GM18507 (cell line): ENCODE data around the gene UBE4B.
"Not testable (repeated sequence)": the region's sequence is repeated elsewhere in the genome, so short reads cannot be mapped to it uniquely, and the experiment has no call there.

ENCODE experiments used
- DNase-seq: peaks from one replicate; pipeline ENCODE4 v3.0.0; 2011; ENCODE audit warnings: low read depth; ENCODE audit not compliant: insufficient read length; ENCODE audit errors: extremely low spot score
- FAIRE-seq: peaks from 2 replicates; lab custom pipeline; 2011; peaks lifted over from hg19 to GRCh38; lab: Jason Lieb, UNC

Gene UBE4B

DNA sequence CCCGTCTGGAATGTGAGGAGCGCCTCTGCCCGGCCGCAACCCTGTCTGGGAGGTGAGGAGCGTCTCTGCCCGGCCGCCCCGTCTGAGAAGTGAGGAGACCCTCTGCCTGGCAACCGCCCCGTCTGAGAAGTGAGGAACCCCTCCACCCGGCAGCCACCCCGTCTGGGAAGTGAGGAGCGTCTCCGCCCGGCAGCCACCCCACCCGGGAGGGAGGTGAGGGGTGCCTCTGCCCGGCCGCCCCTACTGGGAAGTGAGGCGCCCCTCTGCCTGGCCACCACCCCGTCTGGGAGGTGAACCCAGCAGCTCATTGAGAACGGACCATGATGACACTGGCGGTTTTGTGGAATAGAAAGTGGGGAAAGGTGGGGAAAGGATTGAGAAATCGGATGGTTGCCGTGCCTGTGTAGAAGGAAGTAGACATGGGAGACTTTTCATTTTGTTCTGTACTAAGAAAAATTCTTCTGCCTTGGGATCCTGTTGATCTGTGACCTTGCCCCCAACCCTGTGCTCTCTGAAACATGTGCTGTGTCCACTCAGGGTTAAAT, 3.7 kb upstream of the UBE4B start:
- not testable (repeated sequence) for DNase-seq, FAIRE-seq

- no peak for DNase-seq
These were observed 1.3 kb upstream of the UBE4B start for GRCh38 chr1:10031461-10031860.

DNA sequence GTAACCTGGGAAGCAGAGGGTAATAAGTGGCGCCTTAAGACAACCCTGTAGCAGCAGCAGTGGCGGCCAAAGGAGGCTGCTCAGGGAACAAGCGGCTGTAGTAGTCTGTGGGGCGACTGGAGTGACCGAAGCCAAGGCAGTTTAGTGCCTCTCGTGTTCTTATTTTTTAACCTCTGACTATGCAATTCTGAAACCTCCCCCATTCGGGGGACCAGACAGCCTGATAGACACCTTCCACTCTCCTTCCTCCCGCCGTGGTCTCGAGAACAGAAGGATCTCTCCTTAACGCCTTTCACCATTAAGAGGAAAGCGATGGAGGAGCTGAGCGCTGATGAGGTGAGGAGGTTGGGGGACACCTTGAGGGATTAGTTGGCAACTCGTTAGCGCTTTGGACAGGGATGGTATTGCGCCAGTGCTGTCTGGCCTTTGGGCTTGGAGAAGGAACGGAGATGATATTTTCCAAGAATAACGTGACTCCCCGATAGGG, 644 bp downstream of the UBE4B start:
- FAIRE-seq (no peak), DNase-seq (no peak)

More at GRCh38 chr1:10031461-10031860, 1.3 kb upstream of the UBE4B start:
- no peak for FAIRE-seq

DNA sequence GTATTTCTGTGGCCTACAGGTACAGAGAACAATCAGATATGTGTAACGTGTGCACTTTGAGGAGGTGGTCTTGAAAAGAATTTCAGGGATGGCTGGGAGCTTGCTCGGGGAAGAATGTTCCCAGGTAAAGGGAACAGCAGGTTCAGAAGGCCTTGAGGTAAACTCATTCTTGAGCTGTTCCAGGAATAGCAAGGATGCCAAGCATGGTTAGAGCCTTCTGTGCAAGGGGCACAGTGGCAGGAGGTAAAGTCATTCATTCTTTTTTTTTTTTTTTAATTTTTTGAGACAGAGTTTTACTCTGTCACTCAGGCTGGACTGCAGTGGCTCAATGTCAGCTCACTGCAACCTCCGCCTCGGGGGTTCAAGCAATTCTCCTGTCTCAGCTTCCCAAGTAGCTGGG, 10.0 kb downstream of the UBE4B start:
- FAIRE-seq: no peak
- no peak for DNase-seq

GRCh38 chr1:10045480-10046355, 13.0 kb downstream of the UBE4B start:
- FAIRE-seq: no peak
- no peak for DNase-seq

GRCh38 chr1:10046356-10047085, 13.8 kb downstream of the UBE4B start:
- DNase-seq: no peak
- no peak for FAIRE-seq

DNA sequence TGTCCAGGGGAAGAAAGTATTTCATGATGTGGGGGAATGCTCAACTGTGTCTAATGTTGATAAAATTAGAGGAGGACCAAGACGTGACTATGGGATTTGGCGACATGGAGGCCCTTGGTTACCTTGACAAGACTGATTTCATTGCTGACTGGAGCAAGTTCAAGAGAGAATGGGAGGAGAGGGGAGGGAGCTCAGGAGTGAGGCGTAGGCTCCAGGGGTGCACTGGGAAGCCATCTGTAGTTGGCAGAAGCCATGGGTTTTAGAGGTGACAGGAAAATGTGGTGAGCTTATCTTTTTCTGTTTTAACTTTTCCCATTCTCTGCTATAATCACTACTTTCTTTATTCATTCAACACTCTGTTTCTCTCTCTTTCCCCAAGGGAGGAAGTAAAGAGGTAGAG, 15.8 kb downstream of the UBE4B start:
- FAIRE-seq: no peak

GRCh38 chr1:10050611-10051010, 17.9 kb downstream of the UBE4B start:
- no peak for FAIRE-seq
- DNase-seq: no peak

More for the DNA sequence above, 15.8 kb downstream of the UBE4B start:
- no peak for DNase-seq

DNA sequence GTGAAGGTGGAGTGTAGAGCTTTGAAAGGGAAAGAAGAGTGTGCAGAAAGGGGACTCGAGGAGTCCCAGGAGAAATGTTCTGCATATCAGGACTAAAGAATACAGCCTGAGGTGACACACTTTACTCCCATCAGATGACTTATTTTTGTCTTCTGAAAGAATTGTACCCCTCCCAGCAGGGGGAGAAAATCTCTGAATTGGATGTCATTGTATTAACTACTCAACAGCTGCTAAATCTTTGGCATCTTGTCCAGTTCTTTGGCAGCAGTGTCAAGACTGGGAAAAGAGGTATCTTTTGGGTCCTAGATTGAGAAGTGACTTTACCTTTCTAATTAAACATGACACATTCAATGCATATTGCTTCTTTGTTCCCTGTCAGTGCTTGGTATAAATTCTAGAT, 18.9 kb downstream of the UBE4B start:
- DNase-seq (no peak), FAIRE-seq (no peak)

GRCh38 chr1:10052347-10052746, 19.6 kb downstream of the UBE4B start:
- FAIRE-seq (no peak), DNase-seq (no peak)

- FAIRE-seq: no peak
- no peak for DNase-seq
These were observed 21.7 kb downstream of the UBE4B start for GRCh38 chr1:10054465-10054864.

DNA sequence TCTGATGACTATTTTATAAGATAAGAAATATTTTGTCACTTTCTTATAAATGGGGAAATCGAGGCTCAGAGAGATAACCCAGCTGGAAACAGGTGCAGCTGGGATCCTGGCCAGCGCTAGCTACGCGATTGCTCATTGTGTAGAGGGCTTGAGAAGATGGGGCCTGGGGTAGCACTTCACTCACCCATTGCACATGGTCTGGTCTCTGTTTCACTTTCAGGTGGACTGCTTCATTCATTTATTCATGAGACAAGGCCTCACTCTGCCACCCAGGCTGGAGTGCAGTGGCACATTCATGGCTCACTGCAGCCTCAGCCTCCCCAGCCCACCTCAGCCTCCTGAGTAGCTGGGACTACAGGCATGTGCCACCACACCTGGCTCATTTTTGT, 23.8 kb downstream of the UBE4B start:
- DNase-seq: no peak
- FAIRE-seq: no peak

GRCh38 chr1:10057343-10057742, 24.6 kb downstream of the UBE4B start:
- no peak for FAIRE-seq
- no peak for DNase-seq

GRCh38 chr1:10057796-10058195, 25.0 kb downstream of the UBE4B start:
- DNase-seq: no peak
- no peak for FAIRE-seq

GRCh38 chr1:10059342-10059718, 26.6 kb downstream of the UBE4B start:
- no peak for FAIRE-seq
- no peak for DNase-seq

- DNase-seq (no peak), FAIRE-seq (no peak)
These were observed 27.7 kb downstream of the UBE4B start for GRCh38 chr1:10060311-10061100.

GRCh38 chr1:10061276-10061675, 28.5 kb downstream of the UBE4B start:
- DNase-seq: no peak
- no peak for FAIRE-seq

- FAIRE-seq (no peak), DNase-seq (no peak)
These were observed 31.1 kb downstream of the UBE4B start for GRCh38 chr1:10063878-10064277.

DNA sequence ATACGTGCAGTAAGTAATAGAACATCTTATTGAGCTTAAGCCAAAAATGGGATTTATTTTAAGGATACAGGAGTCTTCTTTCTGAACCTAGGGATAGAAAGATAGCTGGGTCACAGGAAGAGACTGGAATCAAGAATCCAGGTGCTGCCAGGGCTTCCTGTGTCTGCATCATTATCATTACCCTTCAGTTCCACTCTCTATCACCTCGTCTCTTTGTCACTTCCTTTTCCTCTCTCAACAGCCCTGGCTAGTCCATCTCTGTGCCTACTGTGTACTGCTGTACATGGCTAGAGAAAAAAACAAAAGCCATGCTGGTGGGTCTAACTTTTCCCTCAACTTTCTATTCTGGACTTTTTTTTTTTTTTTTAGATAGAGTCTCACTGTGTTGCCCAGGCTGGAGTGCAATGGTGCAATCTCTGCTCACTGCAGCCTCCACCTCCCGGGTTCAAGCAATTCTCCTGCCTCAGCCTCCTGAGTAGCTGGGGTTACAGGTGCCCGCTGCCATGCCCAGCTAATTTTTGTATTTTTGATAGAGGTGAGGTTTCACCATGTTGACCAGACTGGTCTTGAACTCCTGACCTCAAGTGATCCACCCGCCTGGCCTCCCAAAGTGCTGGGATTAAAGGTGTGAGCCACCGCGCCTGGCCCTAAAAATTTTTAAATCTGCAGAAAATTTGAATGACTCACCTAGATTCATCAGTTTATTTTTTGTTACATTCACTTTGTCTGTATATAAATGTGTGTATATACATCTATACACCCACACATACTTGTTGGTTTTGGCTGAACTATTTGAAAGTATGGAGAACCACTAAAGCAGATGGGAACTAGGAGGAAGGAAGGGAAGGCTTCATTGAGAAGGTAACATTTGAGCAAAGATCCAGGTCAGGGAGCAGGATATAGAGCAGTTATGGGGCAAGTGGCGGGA, 31.9 kb downstream of the UBE4B start:
- DNase-seq (no peak), FAIRE-seq (no peak)
